Measurements from ENCODE around the gene RPRD1B. TPM values are rescaled to one million over a fixed set of nuclear protein-coding genes. Genes with fewer than 3 reads are reported as not detected.

Gene RPRD1B
- total and polyA plus RNA-seq, 2 of the 13 experiments (the other 11 are each of a cell fraction or from before 2014, with no cell fraction given), result 31.1 to 41.5 TPM

DNA sequence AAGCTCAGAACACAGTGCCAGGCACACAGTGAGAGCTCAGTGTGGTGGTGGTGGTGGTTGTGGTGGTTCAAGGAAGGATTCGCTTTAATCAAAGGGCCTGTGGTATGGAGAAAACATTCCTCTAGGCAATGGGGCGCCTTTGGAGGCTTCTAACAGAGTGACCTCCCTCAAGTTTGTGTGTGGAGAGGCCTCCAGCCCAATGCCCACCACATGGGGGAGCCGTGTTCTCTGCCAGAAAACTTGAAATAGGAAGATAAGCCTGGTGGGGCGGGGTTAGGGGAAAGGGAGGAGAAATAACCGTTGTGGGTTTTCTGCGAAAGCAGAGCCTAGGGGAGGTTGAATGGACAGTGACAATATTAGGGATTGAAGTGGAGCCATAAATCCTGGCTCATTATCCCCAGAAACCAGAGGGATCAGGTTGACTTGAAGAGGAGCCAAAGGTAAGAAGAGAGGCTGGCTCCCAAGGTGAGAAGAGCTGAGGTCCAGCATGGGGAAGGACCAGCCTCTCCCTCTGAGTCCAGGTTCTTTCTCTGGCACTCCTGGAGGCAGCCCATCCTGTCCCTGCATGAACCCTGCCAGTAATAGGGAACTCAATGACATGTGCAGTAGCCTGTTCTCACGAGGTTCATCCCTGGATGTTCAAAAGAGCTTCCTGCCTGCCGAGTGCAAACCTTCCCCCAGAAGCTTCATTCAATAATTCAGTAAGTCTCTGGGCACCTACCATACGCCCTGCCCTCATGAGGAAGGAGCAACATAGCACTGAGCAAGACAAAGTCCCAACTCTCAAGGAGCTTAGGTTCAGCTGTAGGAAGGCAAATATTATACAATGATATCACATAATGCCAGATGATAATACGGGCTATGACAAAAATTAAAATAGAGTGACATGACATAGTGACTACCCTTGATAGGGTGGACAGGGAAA, 80.1 kb downstream of the RPRD1B start (continued):
- 0 out of 2 replicates have a peak, but pooled peaks have one; percentile 17 for TF ChIP-seq HOXA3 (CRISPR knock-in tag; IDR thresholded peaks at IDR 0.05)
- TF ChIP-seq, protein P1, sequence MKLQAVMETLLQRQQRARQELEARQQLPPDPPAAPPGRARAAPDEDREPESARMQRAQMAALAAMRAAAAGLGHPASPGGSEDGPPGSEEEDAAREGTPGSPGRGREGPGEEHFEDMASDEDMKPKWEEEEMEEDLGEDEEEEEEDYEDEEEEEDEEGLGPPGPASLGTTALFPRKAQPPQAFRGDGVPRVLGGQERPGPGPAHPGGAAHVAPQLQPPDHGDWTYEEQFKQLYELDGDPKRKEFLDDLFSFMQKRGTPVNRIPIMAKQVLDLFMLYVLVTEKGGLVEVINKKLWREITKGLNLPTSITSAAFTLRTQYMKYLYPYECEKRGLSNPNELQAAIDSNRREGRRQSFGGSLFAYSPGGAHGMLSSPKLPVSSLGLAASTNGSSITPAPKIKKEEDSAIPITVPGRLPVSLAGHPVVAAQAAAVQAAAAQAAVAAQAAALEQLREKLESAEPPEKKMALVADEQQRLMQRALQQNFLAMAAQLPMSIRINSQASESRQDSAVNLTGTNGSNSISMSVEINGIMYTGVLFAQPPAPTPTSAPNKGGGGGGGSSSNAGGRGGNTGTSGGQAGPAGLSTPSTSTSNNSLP (IDR thresholded peaks at IDR 0.05; ENCODE audit: low read depth, low read length), result no peak
- TF ChIP-seq ZNF879 (CRISPR knock-in tag; IDR thresholded peaks at IDR 0.05), result no peak
- TF ChIP-seq NFIB (CRISPR knock-in tag; IDR thresholded peaks at IDR 0.05; ENCODE audit: borderline replicate concordance), result no peak
- TF ChIP-seq ZNF253 (CRISPR knock-in tag; IDR thresholded peaks at IDR 0.05; ENCODE audit: borderline replicate concordance), result no peak
- TF ChIP-seq ZNF460 (CRISPR knock-in tag; IDR thresholded peaks at IDR 0.05; ENCODE audit: borderline replicate concordance), result no peak
- no peak for TF ChIP-seq ARID2 (CRISPR knock-in tag; IDR thresholded peaks at IDR 0.05; ENCODE audit: borderline replicate concordance)
- no peak for TF ChIP-seq ZBTB37 (CRISPR knock-in tag; IDR thresholded peaks at IDR 0.05)
- no peak for TF ChIP-seq ZNF296 (CRISPR knock-in tag; conservative IDR thresholded peaks at IDR 0.05)
- no peak for TF ChIP-seq GPN1 (CRISPR knock-in tag; IDR thresholded peaks at IDR 0.05; ENCODE audit: borderline replicate concordance)
- no peak for TF ChIP-seq DMTF1 (CRISPR knock-in tag; IDR thresholded peaks at IDR 0.05)
- TF ChIP-seq NFKBIZ (CRISPR knock-in tag; IDR thresholded peaks at IDR 0.05), result no peak
- TF ChIP-seq KDM3A (CRISPR knock-in tag; IDR thresholded peaks at IDR 0.05; ENCODE audit: low read depth), result no peak
- no peak for TF ChIP-seq MAF1 (CRISPR knock-in tag; IDR thresholded peaks at IDR 0.05; ENCODE audit: borderline replicate concordance)
- TF ChIP-seq ZSCAN22 (CRISPR knock-in tag; IDR thresholded peaks at IDR 0.05), result no peak
- TF ChIP-seq ASH2L (IDR thresholded peaks at IDR 0.05; ENCODE audit: insufficient read length, low read depth, low read length), result peak; percentile 26
- no peak for TF ChIP-seq PHF21A (CRISPR knock-in tag; IDR thresholded peaks at IDR 0.05)
